ENCODE data around the gene NR2F6. TPM values are rescaled to one million over a fixed set of nuclear protein-coding genes. Genes with fewer than 3 reads are reported as not detected.
A peak's percentile ranks its signal among the peaks of the same experiment; 100 is the strongest.

NR2F6 gene
- total and polyA plus RNA-seq, 2 experiments from 2014 or later = 64.0 to 209 TPM

DNA sequence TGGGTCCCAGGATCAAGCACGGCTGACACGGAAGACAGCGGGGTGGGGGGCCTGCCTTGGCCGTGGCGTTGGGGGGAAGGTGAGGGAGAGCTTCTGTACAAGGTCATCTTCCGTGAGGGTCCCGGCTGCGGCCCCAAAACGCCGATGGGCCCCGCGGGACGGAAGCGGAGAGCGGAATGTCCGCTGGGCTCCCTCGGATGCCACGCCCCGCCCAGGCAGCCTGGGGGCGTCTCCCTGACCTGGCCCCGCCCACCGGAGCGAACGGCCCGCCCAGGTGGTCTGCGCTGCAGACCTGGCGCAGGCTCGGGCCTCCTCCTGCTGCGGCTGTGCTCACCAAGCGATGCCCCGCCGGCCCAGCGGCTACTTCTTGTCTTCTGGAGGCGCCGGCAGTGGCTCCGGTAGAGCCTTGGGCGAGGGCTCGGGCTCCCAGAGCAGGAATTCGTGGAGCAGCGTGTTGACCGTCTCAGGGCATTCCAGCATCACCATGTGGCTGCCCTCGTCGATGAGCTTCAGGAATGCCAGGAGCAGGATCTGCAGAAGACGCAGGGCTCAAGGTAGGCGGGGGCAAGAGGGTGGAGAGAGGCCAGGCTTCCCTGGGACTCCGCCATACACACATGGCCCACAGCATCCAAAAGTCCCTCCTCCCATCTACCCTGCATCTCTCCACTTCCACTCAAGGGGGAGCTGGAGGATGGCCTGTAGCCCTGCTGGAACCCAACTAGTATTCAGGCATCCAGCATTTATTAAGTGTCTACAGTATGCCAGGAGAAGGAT lies 46.8 kb upstream of the NR2F6 start:
- DNase-seq (ENCODE audit: low spot score) (peak; percentile 93), ATAC-seq (peak; percentile 84)
- H3F3A ChIP-seq (replicated peaks; ENCODE audit: low read depth) = peaks cover 20% of the 10 kb centered on the region
- H3K9me3 Mint-ChIP-seq = peaks cover 3% of the 10 kb centered on the region; the same call in 1 of the 3 replicates
- no peaks in the 10 kb centered on the region for H3K9me2 ChIP-seq (ENCODE audit: insufficient read depth)
- H3K27ac ChIP-seq (ENCODE audit: low read depth) = peak overlapping the region; percentile 94
- no peaks in the 10 kb centered on the region; the same call in 1 of the 2 replicates for H4K20me1 ChIP-seq (replicated peaks; ENCODE audit: insufficient read depth)
- H3K4me2 ChIP-seq = peak overlapping the region; percentile 83
- peaks cover 12% of the 10 kb centered on the region for H3K79me2 ChIP-seq (replicated peaks; ENCODE audit: insufficient read depth)
- peaks cover 16% of the 10 kb centered on the region for H3K36me3 Mint-ChIP-seq (ENCODE audit: low read depth)
- peaks cover 11% of the 10 kb centered on the region for H3K4me1 ChIP-seq (ENCODE audit: insufficient read depth)
- H3K4me1 Mint-ChIP-seq = peaks cover 6% of the 10 kb centered on the region
- peak overlapping the region; percentile 61 for H3K4me3 ChIP-seq
- H3K27me3 ChIP-seq (ENCODE audit: insufficient read depth) = no peaks in the 10 kb centered on the region
- TF ChIP-seq POLR2AphosphoS5 (IDR thresholded peaks at IDR 0.05; ENCODE audit: low read depth) (peak; percentile 97), CTCF (conservative IDR thresholded peaks at IDR 0.05; ENCODE audit: low read depth in 2 of 2) (peak; percentile 63 to 79), EZH2 (IDR thresholded peaks at IDR 0.05; ENCODE audit: low read depth, unreplicated experiment) (no peak)
- H3K4me3 Mint-ChIP-seq = peak overlapping the region; percentile 82
- peak overlapping the region; percentile 93 for H3K27ac Mint-ChIP-seq
- H3K36me3 ChIP-seq (ENCODE audit: insufficient read depth) = no peaks in the 10 kb centered on the region; the same call in 1 of the 2 replicates
- H2AFZ ChIP-seq = peak overlapping the region; percentile 83; the same call in 1 of the 2 replicates
- peaks cover 22% of the 10 kb centered on the region for H3K27me3 Mint-ChIP-seq (ENCODE audit: insufficient read depth, low read depth, poor library complexity)

- Mint-ChIP-seq H3K36me3 (ENCODE audit: low read depth) (peaks cover 18% of the 10 kb centered on the region), H3K27me3 (ENCODE audit: insufficient read depth, low read depth, poor library complexity) (peaks cover 19% of the 10 kb centered on the region), H3K4me1 (peaks cover 6% of the 10 kb centered on the region), H3K27ac (no peak overlapping the region), H3K9me3 (no peaks in the 10 kb centered on the region), H3K4me3 (peak overlapping the region; percentile 27; the same call in 1 of the 3 replicates)
- peak; percentile 96 for DNase-seq (ENCODE audit: low spot score)
- Histone ChIP-seq H3K4me2 (no peak overlapping the region), H3K27me3 (ENCODE audit: insufficient read depth) (no peaks in the 10 kb centered on the region), H3K36me3 (ENCODE audit: insufficient read depth) (no peaks in the 10 kb centered on the region), H3K4me1 (ENCODE audit: insufficient read depth) (peaks cover 9% of the 10 kb centered on the region), H3K27ac (ENCODE audit: low read depth) (no peak overlapping the region), H3K4me3 (peak overlapping the region; percentile 26; the same call in 1 of the 2 replicates), H3K79me2 (replicated peaks; ENCODE audit: insufficient read depth) (peaks cover 4% of the 10 kb centered on the region; the same call in 1 of the 2 replicates), H3K9me2 (ENCODE audit: insufficient read depth) (no peaks in the 10 kb centered on the region), H2AFZ (0 out of 2 replicates have a peak overlapping the region, but pooled peaks have one; percentile 72), H3F3A (replicated peaks; ENCODE audit: low read depth) (peaks cover 20% of the 10 kb centered on the region), H4K20me1 (replicated peaks; ENCODE audit: insufficient read depth) (no peaks in the 10 kb centered on the region)
- ATAC-seq = peak; percentile 38
- no peak for TF ChIP-seq JUNB (IDR thresholded peaks at IDR 0.05; ENCODE audit: unreplicated experiment)
- TF ChIP-seq POLR2AphosphoS5 (IDR thresholded peaks at IDR 0.05; ENCODE audit: low read depth) = no peak
- TF ChIP-seq CREB1 (CRISPR knock-in tag; IDR thresholded peaks at IDR 0.05; ENCODE audit: low read depth) = no peak
- no peak for TF ChIP-seq NANOG (IDR thresholded peaks at IDR 0.05; ENCODE audit: borderline replicate concordance)
- no peak for TF ChIP-seq ZNF114 (CRISPR knock-in tag; IDR thresholded peaks at IDR 0.05)
- no peak for TF ChIP-seq ETS1 (IDR thresholded peaks at IDR 0.05)
- TF ChIP-seq EZH2phosphoT487 (IDR thresholded peaks at IDR 0.05; ENCODE audit: unreplicated experiment) = no peak
- TF ChIP-seq ZNF462 (CRISPR knock-in tag; IDR thresholded peaks at IDR 0.05) = no peak
Measured at GRCh38 chr19:17289489-17289888, 43.8 kb upstream of the NR2F6 start.

All from GM23338 (cell line).